ES-I3 (cell line): ENCODE results near the gene MTX3.
A peak's percentile ranks its signal among the peaks of the same experiment; 100 is the strongest.

Source experiments
- H3K36me3 ChIP-seq: 2 replicates; pipeline ENCODE4 v1.6.1; 2013; ENCODE audit warnings: mild to moderate bottlenecking, low read length, control low read depth, moderate library complexity; ENCODE audit not compliant: insufficient read depth
- H3K4me1 ChIP-seq: 2 replicates; pipeline ENCODE4 v1.6.1; 2013; ENCODE audit warnings: mild to moderate bottlenecking, control low read depth, low read length; ENCODE audit not compliant: insufficient read depth
- H3K9ac ChIP-seq: 2 replicates; pipeline ENCODE4 v1.6.1; 2013; ENCODE audit warnings: low read depth, mild to moderate bottlenecking, low read length, moderate library complexity
- H3K9me3 ChIP-seq: 2 replicates; pipeline ENCODE4 v1.6.1; 2013; ENCODE audit warnings: mild to moderate bottlenecking, low read length, moderate library complexity; ENCODE audit not compliant: control insufficient read depth, insufficient read depth

The MTX3 gene, protein sequence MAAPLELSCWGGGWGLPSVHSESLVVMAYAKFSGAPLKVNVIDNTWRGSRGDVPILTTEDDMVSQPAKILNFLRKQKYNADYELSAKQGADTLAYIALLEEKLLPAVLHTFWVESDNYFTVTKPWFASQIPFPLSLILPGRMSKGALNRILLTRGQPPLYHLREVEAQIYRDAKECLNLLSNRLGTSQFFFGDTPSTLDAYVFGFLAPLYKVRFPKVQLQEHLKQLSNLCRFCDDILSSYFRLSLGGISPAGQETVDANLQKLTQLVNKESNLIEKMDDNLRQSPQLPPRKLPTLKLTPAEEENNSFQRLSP

DNA sequence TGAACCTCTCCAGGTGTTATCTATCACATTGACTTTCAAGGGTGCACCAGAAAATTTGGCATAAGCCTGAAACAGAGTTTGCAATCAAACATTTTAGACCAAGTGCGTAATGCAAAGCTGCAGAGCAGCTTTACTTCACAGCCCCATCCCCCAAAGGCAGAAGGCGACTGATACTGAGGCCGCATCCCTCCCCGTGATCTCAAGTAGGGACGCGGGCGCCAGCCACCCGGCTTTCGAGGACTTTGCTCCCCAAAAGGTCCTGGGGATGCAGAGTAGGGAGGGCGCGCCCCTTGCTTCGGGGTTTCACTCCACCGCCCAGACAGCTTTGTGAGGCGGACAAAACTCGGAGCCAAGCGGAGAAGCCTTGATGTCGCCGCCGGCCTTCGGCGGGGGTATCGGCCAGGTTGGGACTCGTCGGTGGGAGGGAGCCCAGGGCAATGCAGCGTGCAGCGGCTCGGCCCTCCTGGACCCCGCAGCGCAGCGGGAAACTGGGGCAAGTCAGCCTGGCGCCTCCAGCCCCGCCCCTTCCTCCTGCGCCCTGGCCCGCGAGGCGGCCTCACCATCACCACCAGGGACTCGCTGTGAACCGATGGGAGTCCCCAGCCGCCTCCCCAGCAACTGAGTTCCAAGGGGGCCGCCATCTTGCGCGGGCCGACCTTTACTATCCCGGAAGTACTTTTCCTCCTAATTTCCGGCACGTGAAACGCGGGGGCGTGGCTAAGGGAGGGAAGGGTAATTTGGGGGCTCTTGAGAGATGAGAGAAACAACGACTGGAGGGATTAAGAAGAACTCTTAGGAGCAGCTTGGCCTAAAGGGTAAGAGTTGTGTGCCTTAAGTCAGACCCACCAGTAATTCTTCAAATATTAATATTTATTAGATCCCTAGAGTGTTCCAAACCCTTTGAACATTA, at the start of gene MTX3:
Gene MTX3 (minus strand): TSS at position 665 of the 910 bp plus-strand sequence. CDS start 24 bp downstream, at position 641.
- peak within 1 kb of the TSS; percentile 70 for H3K9ac ChIP-seq
- 0 out of 2 replicates have a peak, but pooled peaks cover 6% of the 10 kb centered on the region for H3K4me1 ChIP-seq
- H3K9me3 ChIP-seq = no peaks in the 10 kb centered on the region
- H3K36me3 ChIP-seq = peaks cover 10% of the 10 kb centered on the region

DNA sequence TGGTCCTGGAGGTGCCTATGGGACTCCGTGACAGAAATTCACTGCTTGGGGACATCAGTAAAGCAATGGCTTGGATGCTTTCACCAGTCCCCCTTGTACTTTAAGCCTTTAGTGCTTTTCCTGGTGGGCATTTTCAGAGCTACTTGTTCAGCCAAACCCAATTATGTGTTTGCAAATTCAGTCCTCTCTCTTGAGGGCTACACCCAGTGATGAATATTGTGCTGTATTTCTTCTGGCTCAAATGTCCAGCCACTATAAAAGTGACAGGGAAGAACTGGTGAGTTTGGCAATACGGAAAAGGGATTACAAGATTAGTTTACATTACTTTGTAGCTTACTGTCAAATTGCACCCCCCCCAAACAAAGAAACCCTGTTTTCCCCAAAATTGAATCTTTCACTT, 48.6 kb upstream of the MTX3 start:
- H3K4me1 ChIP-seq = no peaks in the 10 kb centered on the region; the same call in 1 of the 2 replicates
- H3K36me3 ChIP-seq = no peaks in the 10 kb centered on the region
- H3K9me3 ChIP-seq = no peaks in the 10 kb centered on the region
- H3K9ac ChIP-seq = no peak overlapping the region

DNA sequence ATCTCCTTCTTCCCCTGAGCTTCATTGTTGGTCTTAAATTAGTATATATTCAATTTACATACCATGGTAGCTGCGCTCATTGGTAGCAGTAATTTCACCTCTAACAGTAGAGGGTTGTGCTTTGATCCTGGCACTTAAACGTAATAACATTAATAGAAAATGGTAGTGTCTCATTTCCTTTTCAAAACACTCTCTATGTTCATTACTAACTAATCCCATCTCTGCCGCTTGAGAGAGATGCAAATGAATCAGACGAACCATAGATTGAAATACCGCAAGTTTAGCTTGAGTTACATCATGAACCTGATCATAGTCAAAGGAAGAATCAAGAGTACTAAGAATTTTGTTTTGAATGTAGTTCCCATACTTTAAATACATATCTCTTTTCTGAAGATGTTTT, 46.3 kb upstream of the MTX3 start:
- H3K9ac ChIP-seq = no peak overlapping the region
- no peaks in the 10 kb centered on the region; the same call in 1 of the 2 replicates for H3K4me1 ChIP-seq
- no peaks in the 10 kb centered on the region for H3K9me3 ChIP-seq
- no peaks in the 10 kb centered on the region for H3K36me3 ChIP-seq

DNA sequence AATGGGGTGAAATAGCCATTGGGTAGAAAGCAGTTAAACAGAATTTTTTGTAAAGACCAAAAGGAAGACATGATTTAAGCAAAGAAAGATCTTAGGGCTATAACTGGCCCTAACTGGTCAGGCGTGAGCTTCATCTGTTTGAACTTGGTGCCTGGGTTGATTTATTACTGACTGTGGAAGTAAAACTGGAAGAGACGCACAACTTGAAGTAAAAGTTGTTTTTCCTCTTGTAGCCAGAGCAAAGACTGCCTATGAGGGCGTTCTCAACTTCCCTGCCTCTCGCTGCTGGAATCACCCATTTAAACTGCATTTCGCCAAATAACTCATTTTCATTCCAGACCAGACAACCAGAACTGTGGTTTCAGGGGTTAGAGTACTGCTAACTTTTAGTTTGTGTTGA, 45.6 kb upstream of the MTX3 start:
- H3K9ac ChIP-seq = no peak overlapping the region
- H3K9me3 ChIP-seq = no peaks in the 10 kb centered on the region
- H3K4me1 ChIP-seq = no peaks in the 10 kb centered on the region; the same call in 1 of the 2 replicates
- H3K36me3 ChIP-seq = no peaks in the 10 kb centered on the region

DNA sequence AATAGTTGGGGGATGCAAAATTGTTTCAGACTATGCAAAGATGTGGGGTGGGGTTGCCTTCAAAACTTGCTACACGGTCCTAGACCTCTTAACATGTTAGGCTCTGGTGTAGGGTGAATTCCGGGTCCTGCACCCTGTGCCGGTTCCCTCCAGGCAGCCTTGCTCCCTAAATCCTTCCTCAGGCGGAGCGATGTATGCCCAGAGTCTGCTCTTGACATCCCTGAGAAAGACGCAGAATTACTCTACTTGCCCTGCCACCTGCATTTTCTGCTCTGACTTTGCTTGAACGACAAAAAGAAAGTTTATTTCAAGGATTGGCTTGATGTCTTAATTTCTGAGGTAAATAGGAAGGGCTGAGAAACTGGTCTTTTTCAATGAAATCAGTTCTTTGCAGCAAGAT, 44.8 kb upstream of the MTX3 start:
- Histone ChIP-seq H3K9ac (peak overlapping the region; percentile 55; the same call in 1 of the 2 replicates), H3K9me3 (no peaks in the 10 kb centered on the region), H3K4me1 (no peaks in the 10 kb centered on the region; the same call in 1 of the 2 replicates), H3K36me3 (no peaks in the 10 kb centered on the region)

DNA sequence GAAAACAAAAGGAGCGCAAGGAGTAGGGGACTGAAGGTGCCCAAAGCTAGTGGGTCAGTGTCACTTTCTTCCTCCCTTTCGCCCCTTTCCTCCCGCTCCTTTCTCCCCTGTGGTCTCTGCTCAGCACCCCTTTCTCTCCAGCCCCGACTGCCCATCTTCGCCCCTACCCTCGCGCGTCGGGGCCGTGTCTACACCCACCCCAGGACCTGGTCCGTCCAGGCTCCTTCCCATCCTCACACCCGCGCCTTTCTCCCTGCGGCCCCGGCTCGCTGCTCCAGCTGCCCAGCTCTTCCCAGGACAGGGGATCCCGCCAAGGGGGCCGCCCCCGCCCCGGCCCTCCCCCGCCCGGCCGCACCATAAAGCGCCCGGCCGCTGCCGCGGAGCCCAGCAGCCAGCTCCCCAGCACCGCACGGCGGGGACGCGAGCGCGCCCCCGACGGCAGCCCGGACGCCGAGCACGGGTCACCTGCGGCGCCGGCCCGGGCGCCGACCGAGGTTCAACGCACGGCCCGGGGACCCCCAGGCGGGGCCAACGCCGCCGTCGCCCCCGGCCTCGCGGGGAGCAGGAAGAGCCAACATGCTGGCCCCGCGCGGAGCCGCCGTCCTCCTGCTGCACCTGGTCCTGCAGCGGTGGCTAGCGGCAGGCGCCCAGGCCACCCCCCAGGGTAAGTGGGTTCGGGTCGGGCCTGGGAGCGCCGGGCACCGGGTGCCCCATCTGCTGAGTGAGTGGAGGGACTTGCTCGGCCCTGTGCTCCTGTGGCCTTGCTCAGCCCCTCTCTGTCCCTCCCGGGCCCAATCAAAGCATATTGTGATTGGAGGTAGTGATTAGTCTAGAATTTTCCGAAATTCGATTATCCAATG, 44.1 kb upstream of the MTX3 start, which contains the start of gene THBS4:
Gene THBS4 (plus strand): TSS at position 387 of the 860 bp plus-strand sequence. CDS start 190 bp downstream, at position 577.
- Histone ChIP-seq H3K9me3 (no peaks in the 10 kb centered on the region), H3K4me1 (no peaks in the 10 kb centered on the region; the same call in 1 of the 2 replicates), H3K9ac (peak within 1 kb of the TSS; percentile 55), H3K36me3 (no peaks in the 10 kb centered on the region)

DNA sequence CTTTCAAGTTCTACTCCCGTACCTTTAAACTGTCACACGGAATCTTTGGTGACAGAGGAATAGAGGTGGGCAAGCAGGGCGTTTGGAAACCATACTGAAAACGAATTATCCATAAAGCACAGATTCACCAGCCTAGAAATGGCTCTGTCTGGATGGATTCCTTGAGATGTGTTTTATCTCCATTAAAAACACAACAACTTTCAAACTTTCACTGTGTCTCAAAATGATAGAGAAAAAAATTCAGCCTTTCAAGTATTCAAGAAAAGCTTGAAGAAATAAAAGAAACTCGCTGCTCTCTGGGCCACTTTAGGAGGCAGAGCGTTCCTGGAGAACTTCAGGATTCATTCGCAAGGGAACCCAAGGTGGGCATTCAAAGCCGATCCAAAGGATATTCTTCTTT, 43.5 kb upstream of the MTX3 start:
- Histone ChIP-seq H3K9me3 (no peaks in the 10 kb centered on the region), H3K4me1 (no peaks in the 10 kb centered on the region; the same call in 1 of the 2 replicates), H3K36me3 (no peaks in the 10 kb centered on the region), H3K9ac (peak overlapping the region; percentile 55)

DNA sequence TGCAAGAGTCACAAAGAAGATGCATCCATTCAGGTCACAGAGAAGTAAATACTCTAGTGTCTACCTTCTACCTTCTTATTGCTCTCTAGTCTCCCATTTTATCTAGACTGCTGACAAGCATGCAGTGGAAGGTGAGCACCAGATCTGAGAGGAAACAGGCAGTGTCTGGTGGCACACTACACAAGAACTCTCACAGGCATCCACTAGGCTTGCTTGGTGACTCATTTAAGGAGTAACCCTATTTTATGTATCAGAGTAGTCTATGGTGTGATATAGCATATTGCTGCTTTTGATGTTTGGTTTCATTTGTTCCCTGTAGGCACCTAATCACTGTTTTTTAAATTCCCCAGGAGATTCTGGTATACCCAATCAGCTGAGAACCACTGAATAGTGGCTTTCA, 42.5 kb upstream of the MTX3 start:
- H3K9ac ChIP-seq = no peak overlapping the region
- H3K4me1 ChIP-seq = no peaks in the 10 kb centered on the region; the same call in 1 of the 2 replicates
- H3K9me3 ChIP-seq = no peaks in the 10 kb centered on the region
- no peaks in the 10 kb centered on the region for H3K36me3 ChIP-seq

DNA sequence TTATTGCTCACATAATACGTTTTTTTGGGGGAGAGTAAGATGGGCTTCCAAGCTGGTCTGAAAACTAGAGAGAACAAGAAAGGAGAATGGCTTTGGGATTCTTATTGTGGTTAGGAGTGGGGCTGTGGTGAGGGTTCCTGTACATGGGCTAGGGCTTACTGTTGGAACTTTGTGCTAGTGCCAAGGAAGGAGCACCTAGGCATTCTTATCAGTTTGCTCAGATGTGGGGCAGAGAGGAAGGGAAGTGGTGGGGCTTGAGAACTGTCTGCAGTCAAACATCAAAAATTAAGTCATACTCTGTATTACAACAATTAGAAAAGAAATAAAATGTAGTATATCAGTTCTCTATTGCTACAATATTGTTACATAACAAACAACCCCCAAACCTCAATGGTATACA, 40.0 kb upstream of the MTX3 start:
- no peak overlapping the region for H3K9ac ChIP-seq
- H3K9me3 ChIP-seq = no peaks in the 10 kb centered on the region
- H3K36me3 ChIP-seq = no peaks in the 10 kb centered on the region
- no peaks in the 10 kb centered on the region for H3K4me1 ChIP-seq

DNA sequence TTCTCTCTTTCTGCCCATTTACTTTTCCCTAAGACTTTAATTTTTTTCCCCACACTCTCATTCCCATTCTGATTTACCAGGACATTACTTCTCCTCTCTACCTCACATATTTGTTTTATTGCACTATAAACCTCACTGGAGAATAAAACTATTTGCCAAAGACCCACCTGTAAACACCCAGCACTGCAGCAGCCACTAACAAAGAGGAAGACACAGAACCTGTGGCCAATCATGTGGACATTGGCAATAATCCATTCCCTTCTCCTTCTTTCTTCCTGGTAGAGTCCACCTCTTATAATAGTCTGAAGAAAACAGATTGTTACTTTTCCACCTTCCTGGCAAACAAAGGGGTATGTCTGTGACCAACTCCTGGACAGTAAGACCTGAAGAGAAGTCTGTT, 35.8 kb upstream of the MTX3 start:
- H3K9ac ChIP-seq = no peak overlapping the region
- no peaks in the 10 kb centered on the region for H3K36me3 ChIP-seq
- no peaks in the 10 kb centered on the region for H3K4me1 ChIP-seq
- H3K9me3 ChIP-seq = no peaks in the 10 kb centered on the region

DNA sequence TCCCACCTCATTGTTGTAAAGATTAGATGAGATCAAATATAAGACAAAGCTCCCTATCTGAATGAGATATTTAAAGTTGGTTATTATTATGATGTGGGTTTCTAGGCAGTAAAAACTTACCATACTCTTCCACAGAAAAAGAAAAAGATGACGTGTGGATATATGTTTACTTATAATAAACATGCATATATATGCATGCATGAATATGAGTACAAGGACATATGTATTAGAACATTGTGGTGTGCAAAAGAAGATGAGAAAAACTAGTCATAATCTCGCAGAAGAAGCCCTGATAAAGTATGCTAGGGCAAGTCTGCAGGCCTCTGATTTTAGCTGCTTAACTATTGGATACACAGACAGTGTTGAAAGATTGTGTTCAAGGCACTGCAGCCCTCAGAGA, 34.0 kb upstream of the MTX3 start:
- H3K9me3 ChIP-seq = no peaks in the 10 kb centered on the region
- H3K36me3 ChIP-seq = no peaks in the 10 kb centered on the region
- no peak overlapping the region for H3K9ac ChIP-seq
- no peaks in the 10 kb centered on the region for H3K4me1 ChIP-seq

DNA sequence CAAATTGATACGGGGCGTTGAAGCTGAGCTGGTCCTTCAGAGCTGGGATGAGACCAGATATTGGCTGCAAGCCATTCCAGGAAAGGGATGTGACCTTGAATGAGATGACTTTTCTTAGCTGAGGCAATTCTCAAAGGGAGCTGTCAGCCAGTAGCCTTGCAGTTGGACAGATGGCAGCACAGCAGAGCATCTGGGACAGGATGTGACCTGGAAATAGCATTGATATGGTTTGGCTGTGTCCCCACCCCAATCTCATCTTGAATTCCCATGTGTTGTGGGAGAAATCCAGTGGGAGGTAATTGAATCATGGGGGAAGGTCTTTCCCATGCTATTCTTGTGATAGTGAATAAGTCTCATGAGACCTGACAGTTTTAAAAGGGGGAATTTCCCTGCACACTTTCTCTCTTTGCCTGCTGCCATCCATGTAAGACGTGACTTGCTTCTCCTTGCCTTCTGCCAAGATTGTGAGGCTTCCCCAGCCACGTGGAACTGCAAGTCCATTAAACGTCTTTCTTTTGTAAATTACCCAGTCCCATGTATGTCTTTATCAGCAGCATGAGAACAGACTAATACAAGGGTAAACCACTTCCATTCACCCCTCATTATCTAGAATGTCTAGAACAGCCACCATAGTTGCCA, 19.8 kb upstream of the MTX3 start:
- H3K4me1 ChIP-seq = no peaks in the 10 kb centered on the region
- H3K36me3 ChIP-seq = no peaks in the 10 kb centered on the region
- no peak overlapping the region for H3K9ac ChIP-seq
- H3K9me3 ChIP-seq = no peaks in the 10 kb centered on the region

DNA sequence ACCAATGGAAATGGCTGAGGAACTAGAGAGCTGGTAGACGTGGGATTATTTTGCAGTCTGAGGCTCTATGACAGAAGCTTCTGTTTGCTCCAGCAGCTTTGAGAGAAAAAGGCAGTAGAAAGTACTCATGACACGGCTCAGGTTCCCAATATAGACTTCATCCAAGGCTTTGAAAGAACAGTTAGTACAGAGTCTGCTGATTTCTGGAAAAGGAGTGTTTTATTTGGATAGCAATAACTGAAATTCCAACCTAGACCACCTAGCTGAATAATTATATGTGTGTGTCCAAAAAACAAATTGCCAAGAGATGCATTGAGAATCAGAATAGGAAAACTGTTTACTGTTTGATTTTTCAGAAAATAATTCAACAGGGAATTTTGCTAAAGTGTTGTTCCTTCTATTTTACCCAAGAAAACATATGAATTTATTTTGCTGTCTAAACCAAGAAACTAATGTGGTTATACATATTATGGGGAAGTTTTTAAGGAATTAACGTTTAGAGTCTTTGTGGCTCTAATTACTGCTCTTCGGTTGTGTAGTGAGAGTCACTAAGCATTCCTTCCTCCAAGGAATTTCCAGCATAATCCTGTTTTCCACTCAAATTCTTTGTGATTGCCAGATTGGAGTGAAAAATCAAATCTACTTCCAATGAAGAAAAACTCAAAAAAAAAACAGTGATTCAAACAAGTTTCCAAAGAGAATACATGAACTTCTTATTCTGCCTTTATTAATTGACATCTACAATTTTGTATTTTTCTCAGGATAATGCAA, 18.1 kb upstream of the MTX3 start:
- Histone ChIP-seq H3K9ac (no peak overlapping the region), H3K4me1 (no peaks in the 10 kb centered on the region), H3K9me3 (no peaks in the 10 kb centered on the region), H3K36me3 (no peaks in the 10 kb centered on the region)
